ENCODE results near the gene ZIC1. TPM values are rescaled to one million over a fixed set of nuclear protein-coding genes. Genes with fewer than 3 reads are reported as not detected.

ZIC1 gene
- total RNA-seq, 1 experiment from 2014 or later, result not detected

DNA sequence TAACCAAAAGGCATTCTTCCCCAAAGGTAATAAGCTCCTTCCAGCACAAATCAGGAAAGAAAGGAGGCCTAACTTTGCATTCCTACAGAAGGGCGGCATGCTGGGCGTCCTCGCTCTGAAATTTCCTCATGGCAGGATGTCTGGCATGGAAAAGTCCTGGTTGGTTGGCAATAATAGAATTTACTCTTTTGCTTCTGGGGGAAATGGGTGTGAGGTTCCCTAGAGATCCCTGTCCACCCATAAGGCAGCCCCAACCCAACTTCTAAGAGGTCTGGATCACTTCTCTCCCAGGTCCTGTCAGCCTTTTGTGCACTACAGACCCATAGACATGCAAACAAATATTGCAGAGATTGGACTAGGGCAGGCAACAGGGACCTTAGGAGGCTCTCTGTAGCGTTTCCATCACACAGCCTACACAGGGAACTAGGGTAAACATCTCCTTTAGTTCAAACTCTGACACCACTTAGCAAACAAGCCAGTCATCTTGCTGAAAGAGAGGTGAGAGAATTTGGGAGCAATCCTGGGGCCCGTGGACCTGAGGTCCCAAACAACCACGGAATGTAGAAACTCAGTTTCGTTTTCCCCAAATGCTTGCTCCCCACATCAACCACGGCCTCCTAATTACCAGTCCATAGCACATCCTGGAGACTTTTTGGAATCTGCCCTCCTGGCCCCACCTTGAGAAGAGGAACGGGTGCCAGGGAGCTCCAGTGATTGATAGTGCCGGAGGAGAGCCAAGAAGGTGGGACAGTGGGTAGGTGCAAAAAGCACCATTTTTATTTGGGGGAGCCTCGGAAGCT lies 5.0 kb upstream of the ZIC1 start:
- Histone ChIP-seq H3K9me2 (ENCODE audit: insufficient read depth) (no peaks in the 10 kb centered on the region), H3K27me3 (ENCODE audit: insufficient read depth, low read length) (no peaks in the 10 kb centered on the region), H4K20me1 (ENCODE audit: insufficient read depth) (no peaks in the 10 kb centered on the region), H3K4me2 (ENCODE audit: low read length) (no peak overlapping the region), H2AFZ (ENCODE audit: low read depth, low read length, poor library complexity, severe bottlenecking) (no peak overlapping the region), H3K4me1 (ENCODE audit: control insufficient read depth in 1 of 2, insufficient read depth in 2 of 2, low read length in 2 of 2) (0 out of 4 replicates have a peak, but pooled peaks cover 0 to under 1% of the 10 kb centered on the region in 2 experiments), H3K9me3 (ENCODE audit: control insufficient read depth in 1 of 2, insufficient read depth in 1 of 2, low read depth in 1 of 2, low read length in 2 of 2) (no peaks in the 10 kb centered on the region), H3K4me3 (replicated peaks in 1 of 2; ENCODE audit: low read depth in 1 of 2, low read length in 2 of 2) (no peak overlapping the region), H3K9ac (ENCODE audit: low read length) (no peak overlapping the region), H3K36me3 (ENCODE audit: control insufficient read depth in 1 of 2, insufficient read depth in 2 of 2, low read length in 2 of 2) (no peaks in the 10 kb centered on the region), H3K79me2 (ENCODE audit: insufficient read depth, low read length) (no peaks in the 10 kb centered on the region), H3K27ac (ENCODE audit: low read depth, low read length) (no peak overlapping the region)
- CTCF ChIA-PET, result no interaction called here
- RAD21 ChIA-PET (ENCODE audit: low non-redundant PET in 1 of 2, low total read pairs in 2 of 2, uncharacterized antibody in 2 of 2, unreplicated experiment in 2 of 2), result no interaction called here
- BruUV-seq (replicated peaks), result no TSS peak
- POLR2A ChIA-PET, result no interaction called here
- DNase-seq (ENCODE audit: low read depth, low spot score), result no peak
- intact Hi-C loops (cut with micrococcal nuclease), result no loop called here
- no peak for ATAC-seq
- TF ChIP-seq CEBPB (IDR thresholded peaks at IDR 0.05; ENCODE audit: low read depth) (no peak), CBX3 (IDR thresholded peaks at IDR 0.05; ENCODE audit: low read depth) (no peak), TCF7L2 (IDR thresholded peaks at IDR 0.05; ENCODE audit: borderline replicate concordance, extremely low read depth, insufficient read depth, insufficient read length) (no peak), RAD21 (IDR thresholded peaks at IDR 0.05; ENCODE audit: low read depth) (no peak), POLR2AphosphoS5 (IDR thresholded peaks at IDR 0.05; ENCODE audit: low read depth, low read length) (no peak), EZH2phosphoT487 (IDR thresholded peaks at IDR 0.05; ENCODE audit: borderline replicate concordance) (no peak), SP1 (IDR thresholded peaks at IDR 0.05; ENCODE audit: low read depth) (no peak), POLR2A (IDR thresholded peaks at IDR 0.05; ENCODE audit: borderline replicate concordance, extremely low read depth, insufficient read depth, insufficient read length) (no peak), ZFX (IDR thresholded peaks at IDR 0.05) (no peak), JUND (IDR thresholded peaks at IDR 0.05) (no peak), ELF1 (IDR thresholded peaks at IDR 0.05; ENCODE audit: borderline replicate concordance, low read depth) (no peak), EZH2 (IDR thresholded peaks at IDR 0.05) (no peak), SIN3A (IDR thresholded peaks at IDR 0.05; ENCODE audit: low read depth) (no peak), SRF (IDR thresholded peaks at IDR 0.05; ENCODE audit: low read depth) (no peak), FOSL1 (IDR thresholded peaks at IDR 0.05; ENCODE audit: low read depth) (no peak), YY1 (IDR thresholded peaks at IDR 0.05; ENCODE audit: extremely low read depth, insufficient replicate concordance, low read depth, low read length) (no peak)
- TF ChIP-seq, protein P1, sequence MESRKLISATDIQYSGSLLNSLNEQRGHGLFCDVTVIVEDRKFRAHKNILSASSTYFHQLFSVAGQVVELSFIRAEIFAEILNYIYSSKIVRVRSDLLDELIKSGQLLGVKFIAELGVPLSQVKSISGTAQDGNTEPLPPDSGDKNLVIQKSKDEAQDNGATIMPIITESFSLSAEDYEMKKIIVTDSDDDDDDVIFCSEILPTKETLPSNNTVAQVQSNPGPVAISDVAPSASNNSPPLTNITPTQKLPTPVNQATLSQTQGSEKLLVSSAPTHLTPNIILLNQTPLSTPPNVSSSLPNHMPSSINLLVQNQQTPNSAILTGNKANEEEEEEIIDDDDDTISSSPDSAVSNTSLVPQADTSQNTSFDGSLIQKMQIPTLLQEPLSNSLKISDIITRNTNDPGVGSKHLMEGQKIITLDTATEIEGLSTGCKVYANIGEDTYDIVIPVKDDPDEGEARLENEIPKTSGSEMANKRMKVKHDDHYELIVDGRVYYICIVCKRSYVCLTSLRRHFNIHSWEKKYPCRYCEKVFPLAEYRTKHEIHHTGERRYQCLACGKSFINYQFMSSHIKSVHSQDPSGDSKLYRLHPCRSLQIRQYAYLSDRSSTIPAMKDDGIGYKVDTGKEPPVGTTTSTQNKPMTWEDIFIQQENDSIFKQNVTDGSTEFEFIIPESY (IDR thresholded peaks at IDR 0.05; ENCODE audit: extremely low read depth, insufficient replicate concordance, low read length), result no peak
- TF ChIP-seq, protein P2, sequence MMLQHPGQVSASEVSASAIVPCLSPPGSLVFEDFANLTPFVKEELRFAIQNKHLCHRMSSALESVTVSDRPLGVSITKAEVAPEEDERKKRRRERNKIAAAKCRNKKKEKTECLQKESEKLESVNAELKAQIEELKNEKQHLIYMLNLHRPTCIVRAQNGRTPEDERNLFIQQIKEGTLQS (IDR thresholded peaks at IDR 0.05), result no peak
- TF ChIP-seq, protein P3, sequence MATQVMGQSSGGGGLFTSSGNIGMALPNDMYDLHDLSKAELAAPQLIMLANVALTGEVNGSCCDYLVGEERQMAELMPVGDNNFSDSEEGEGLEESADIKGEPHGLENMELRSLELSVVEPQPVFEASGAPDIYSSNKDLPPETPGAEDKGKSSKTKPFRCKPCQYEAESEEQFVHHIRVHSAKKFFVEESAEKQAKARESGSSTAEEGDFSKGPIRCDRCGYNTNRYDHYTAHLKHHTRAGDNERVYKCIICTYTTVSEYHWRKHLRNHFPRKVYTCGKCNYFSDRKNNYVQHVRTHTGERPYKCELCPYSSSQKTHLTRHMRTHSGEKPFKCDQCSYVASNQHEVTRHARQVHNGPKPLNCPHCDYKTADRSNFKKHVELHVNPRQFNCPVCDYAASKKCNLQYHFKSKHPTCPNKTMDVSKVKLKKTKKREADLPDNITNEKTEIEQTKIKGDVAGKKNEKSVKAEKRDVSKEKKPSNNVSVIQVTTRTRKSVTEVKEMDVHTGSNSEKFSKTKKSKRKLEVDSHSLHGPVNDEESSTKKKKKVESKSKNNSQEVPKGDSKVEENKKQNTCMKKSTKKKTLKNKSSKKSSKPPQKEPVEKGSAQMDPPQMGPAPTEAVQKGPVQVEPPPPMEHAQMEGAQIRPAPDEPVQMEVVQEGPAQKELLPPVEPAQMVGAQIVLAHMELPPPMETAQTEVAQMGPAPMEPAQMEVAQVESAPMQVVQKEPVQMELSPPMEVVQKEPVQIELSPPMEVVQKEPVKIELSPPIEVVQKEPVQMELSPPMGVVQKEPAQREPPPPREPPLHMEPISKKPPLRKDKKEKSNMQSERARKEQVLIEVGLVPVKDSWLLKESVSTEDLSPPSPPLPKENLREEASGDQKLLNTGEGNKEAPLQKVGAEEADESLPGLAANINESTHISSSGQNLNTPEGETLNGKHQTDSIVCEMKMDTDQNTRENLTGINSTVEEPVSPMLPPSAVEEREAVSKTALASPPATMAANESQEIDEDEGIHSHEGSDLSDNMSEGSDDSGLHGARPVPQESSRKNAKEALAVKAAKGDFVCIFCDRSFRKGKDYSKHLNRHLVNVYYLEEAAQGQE (IDR thresholded peaks at IDR 0.05; ENCODE audit: low read depth), result no peak
- TF ChIP-seq, protein P4, sequence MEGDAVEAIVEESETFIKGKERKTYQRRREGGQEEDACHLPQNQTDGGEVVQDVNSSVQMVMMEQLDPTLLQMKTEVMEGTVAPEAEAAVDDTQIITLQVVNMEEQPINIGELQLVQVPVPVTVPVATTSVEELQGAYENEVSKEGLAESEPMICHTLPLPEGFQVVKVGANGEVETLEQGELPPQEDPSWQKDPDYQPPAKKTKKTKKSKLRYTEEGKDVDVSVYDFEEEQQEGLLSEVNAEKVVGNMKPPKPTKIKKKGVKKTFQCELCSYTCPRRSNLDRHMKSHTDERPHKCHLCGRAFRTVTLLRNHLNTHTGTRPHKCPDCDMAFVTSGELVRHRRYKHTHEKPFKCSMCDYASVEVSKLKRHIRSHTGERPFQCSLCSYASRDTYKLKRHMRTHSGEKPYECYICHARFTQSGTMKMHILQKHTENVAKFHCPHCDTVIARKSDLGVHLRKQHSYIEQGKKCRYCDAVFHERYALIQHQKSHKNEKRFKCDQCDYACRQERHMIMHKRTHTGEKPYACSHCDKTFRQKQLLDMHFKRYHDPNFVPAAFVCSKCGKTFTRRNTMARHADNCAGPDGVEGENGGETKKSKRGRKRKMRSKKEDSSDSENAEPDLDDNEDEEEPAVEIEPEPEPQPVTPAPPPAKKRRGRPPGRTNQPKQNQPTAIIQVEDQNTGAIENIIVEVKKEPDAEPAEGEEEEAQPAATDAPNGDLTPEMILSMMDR (IDR thresholded peaks at IDR 0.05 in 2 of 3, conservative IDR thresholded peaks at IDR 0.05 in 1 of 3; ENCODE audit: borderline replicate concordance in 1 of 3, insufficient read depth in 1 of 3, low read depth in 2 of 3, low read length in 2 of 3), result no peak

Data from HCT116 (cell line).